Parathyroid adenoma (tissue), 2 donors: ENCODE measurements around the gene KCNB1.

Source experiments
- H2AFZ ChIP-seq: fragments of 300-600 bp; sonication (generic); one replicate; pipeline ENCODE4 v1.7.0; 2017; ENCODE audit warnings: antibody characterized with exemption, mild to moderate bottlenecking
- H3K27ac ChIP-seq: fragments of 300-600 bp; sonication (generic); one replicate; pipeline ENCODE4 v1.7.0; 2017
- H3K27me3 ChIP-seq: fragments of 300-600 bp; sonication (generic); one replicate; pipeline ENCODE4 v1.7.0; 2017; ENCODE audit warnings: low read length; ENCODE audit not compliant: control insufficient read depth, insufficient read depth
- H3K36me3 ChIP-seq: fragments of 300-600 bp; sonication (generic); one replicate; pipeline ENCODE4 v1.7.0; 2017; ENCODE audit warnings: low read length; ENCODE audit not compliant: control insufficient read depth, insufficient read depth
- H3K4me1 ChIP-seq: fragments of 300-600 bp; sonication (generic); one replicate; pipeline ENCODE4 v1.7.0; 2017; ENCODE audit warnings: control low read depth
- H3K4me2 ChIP-seq: fragments of 300-600 bp; sonication (generic); one replicate; pipeline ENCODE4 v1.7.0; 2017; ENCODE audit warnings: low read length
- H3K4me3 ChIP-seq: fragments of 300-600 bp; sonication (generic); one replicate; pipeline ENCODE4 v1.7.0; 2017; ENCODE audit warnings: low read depth, low read length
- H3K79me2 ChIP-seq: fragments of 300-600 bp; sonication (generic); one replicate; pipeline ENCODE4 v1.7.0; 2017; ENCODE audit warnings: control low read depth
- H3K9ac ChIP-seq: fragments of 300-600 bp; sonication (generic); one replicate; pipeline ENCODE4 v1.7.0; 2017; ENCODE audit warnings: mild to moderate bottlenecking
- H3K9me3 ChIP-seq: fragments of 300-600 bp; sonication (generic); one replicate; pipeline ENCODE4 v1.7.0; 2017; ENCODE audit warnings: low read length; ENCODE audit not compliant: control insufficient read depth
- TF ChIP-seq, protein P1 (sequence below): fragments of 300-600 bp; sonication (generic); IDR thresholded peaks from one replicate; pipeline ENCODE4 v1.7.0; 2017; ENCODE audit warnings: antibody characterized with exemption, mild to moderate bottlenecking
- donor health status: primary hyperparathyroidism.

Gene KCNB1

DNA sequence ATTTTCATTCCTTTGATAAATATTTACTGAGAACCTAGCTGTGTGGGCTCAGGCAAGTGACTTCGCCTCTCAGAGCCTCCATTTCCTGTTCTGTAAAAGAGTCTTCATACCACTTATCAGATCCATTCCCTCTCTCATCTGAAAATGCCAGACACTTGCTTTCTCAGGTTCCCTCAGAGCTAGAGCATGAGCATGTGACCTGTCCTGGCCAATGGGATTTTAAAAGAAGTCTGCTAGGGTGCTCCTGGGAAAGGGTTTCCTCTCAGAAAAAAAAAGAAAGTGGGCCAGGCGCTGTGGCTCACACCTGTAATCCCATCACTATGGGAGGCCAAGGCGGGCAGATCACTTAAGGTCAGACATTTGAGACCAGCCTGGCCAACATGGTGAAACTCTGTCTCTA is 5.3 kb downstream of the KCNB1 start:
- Histone ChIP-seq H3K9me3 (no peaks in the 10 kb centered on the region), H3K79me2 (no peaks in the 10 kb centered on the region), H3K27me3 (no peaks in the 10 kb centered on the region), H3K4me1 (no peaks in the 10 kb centered on the region), H3K36me3 (no peaks in the 10 kb centered on the region), H2AFZ (no peak overlapping the region), H3K27ac (no peak overlapping the region), H3K4me3 (no peak overlapping the region), H3K4me2 (no peak overlapping the region), H3K9ac (no peak overlapping the region)
- TF ChIP-seq, protein P1, sequence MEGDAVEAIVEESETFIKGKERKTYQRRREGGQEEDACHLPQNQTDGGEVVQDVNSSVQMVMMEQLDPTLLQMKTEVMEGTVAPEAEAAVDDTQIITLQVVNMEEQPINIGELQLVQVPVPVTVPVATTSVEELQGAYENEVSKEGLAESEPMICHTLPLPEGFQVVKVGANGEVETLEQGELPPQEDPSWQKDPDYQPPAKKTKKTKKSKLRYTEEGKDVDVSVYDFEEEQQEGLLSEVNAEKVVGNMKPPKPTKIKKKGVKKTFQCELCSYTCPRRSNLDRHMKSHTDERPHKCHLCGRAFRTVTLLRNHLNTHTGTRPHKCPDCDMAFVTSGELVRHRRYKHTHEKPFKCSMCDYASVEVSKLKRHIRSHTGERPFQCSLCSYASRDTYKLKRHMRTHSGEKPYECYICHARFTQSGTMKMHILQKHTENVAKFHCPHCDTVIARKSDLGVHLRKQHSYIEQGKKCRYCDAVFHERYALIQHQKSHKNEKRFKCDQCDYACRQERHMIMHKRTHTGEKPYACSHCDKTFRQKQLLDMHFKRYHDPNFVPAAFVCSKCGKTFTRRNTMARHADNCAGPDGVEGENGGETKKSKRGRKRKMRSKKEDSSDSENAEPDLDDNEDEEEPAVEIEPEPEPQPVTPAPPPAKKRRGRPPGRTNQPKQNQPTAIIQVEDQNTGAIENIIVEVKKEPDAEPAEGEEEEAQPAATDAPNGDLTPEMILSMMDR: no peak

DNA sequence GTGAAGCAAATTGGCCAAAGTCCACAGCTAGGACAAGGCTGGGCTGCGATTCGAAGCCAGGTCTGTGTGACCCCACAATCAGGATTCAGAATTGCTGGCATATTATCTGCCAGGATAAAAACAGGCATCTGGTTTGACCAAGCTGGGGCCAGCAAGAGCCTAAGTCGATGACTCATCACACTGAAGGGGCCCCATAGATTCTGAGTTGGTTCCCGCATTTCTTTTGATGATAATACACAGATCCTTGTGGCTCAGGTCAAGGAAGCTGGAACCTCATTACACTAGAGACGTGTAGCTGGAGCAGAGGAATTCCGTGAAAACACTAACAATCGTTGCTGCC is 6.5 kb downstream of the KCNB1 start:
- no peaks in the 10 kb centered on the region for H3K4me1 ChIP-seq
- H3K27ac ChIP-seq: no peak overlapping the region
- no peak overlapping the region for H3K4me3 ChIP-seq
- no peak overlapping the region for H2AFZ ChIP-seq
- no peaks in the 10 kb centered on the region for H3K9me3 ChIP-seq
- no peak overlapping the region for H3K9ac ChIP-seq
- no peak overlapping the region for H3K4me2 ChIP-seq
- no peaks in the 10 kb centered on the region for H3K79me2 ChIP-seq
- TF ChIP-seq, protein P1: no peak
- no peaks in the 10 kb centered on the region for H3K36me3 ChIP-seq
- H3K27me3 ChIP-seq: no peaks in the 10 kb centered on the region

DNA sequence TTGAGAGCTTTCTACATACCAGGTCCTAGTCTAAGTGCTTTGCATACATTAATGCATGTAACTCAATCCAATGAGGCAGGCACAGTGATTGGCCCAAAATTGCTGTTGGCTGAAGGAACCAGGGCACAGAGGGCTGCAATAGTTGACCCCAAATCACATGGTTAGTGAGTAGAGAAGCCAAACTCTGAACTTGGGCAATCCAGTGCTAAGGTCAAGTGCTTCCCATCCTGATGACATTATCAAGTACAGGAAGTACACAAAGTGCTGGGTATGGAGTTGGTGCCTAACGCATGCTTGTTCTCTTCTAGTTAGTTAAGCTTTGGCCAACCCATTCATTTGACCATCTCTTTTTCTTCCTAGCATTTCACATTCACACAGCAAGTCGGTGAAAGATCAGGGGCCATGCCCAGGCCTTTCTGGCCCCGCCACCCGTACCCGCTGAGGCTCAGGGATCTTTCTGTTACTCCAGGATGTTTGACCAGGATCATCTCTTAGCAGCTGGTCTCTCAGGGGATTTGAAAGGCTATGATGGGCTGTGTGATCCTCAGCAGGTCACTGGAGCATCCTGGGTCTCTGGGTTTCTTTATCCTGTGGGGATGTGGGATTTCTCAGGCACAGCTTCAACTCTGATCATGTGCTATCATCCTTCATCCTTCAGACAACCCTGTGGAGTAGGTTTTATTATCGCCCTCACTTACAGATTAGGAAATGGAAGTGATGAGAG is 7.0 kb downstream of the KCNB1 start:
- no peaks in the 10 kb centered on the region for H3K4me1 ChIP-seq
- H3K79me2 ChIP-seq: no peaks in the 10 kb centered on the region
- H3K4me3 ChIP-seq: no peak overlapping the region
- H2AFZ ChIP-seq: no peak overlapping the region
- H3K27ac ChIP-seq: no peak overlapping the region
- H3K27me3 ChIP-seq: no peaks in the 10 kb centered on the region
- no peak overlapping the region for H3K9ac ChIP-seq
- no peaks in the 10 kb centered on the region for H3K9me3 ChIP-seq
- H3K4me2 ChIP-seq: no peak overlapping the region
- TF ChIP-seq, protein P1: no peak
- no peaks in the 10 kb centered on the region for H3K36me3 ChIP-seq

DNA sequence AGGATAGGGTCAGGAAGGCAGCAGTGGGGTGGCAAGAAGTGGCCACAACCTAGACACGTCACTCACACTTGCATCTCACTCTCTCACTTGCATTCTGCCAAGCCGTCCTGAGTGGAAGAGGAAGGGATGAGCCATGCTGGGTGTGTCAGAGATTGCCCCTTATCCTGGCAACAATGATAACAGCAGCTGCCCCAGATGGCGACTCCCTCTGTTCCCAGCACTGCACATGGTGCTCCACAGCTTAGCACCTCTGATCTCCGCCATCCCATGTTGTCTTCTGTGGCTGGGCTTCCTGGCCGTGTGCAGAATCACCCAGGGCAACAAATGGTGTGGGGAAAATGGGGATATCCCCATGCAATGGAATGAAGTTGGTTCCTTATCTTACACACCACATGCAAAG is 11.1 kb downstream of the KCNB1 start:
- no peaks in the 10 kb centered on the region for H3K27me3 ChIP-seq
- TF ChIP-seq, protein P1: no peak
- H3K27ac ChIP-seq: no peak overlapping the region
- no peak overlapping the region for H3K4me3 ChIP-seq
- H3K9me3 ChIP-seq: no peaks in the 10 kb centered on the region
- no peak overlapping the region for H3K9ac ChIP-seq
- H3K36me3 ChIP-seq: no peaks in the 10 kb centered on the region
- no peak overlapping the region for H3K4me2 ChIP-seq
- no peaks in the 10 kb centered on the region for H3K79me2 ChIP-seq
- no peak overlapping the region for H2AFZ ChIP-seq
- no peaks in the 10 kb centered on the region for H3K4me1 ChIP-seq

DNA sequence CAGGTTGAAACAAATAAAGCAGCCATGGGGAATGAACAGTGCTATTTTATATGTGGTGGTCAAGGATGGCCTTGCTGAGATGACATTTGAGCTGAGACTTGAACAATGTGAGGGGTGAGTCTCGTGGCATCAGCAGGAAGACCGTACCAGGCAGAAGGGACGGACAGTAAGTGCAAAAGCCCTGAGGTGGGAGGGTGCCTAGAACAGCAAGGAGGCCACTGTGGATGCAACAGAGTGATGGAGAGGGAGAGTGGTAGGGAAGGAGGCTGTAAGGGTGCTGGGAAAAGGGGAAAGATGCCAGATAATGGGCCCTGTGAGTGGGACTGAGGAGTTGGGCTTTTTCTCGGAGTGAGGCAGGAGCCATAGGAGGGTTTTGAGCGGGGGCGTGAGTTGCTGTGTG is 11.5 kb downstream of the KCNB1 start:
- Histone ChIP-seq H3K4me3 (no peak overlapping the region), H3K4me2 (no peak overlapping the region)

More for the DNA sequence above, 11.5 kb downstream of the KCNB1 start:
- Histone ChIP-seq H3K36me3 (no peaks in the 10 kb centered on the region), H3K79me2 (no peaks in the 10 kb centered on the region), H3K9ac (no peak overlapping the region), H3K9me3 (no peaks in the 10 kb centered on the region), H3K27me3 (no peaks in the 10 kb centered on the region), H3K4me1 (no peaks in the 10 kb centered on the region), H3K27ac (no peak overlapping the region), H2AFZ (no peak overlapping the region)
- TF ChIP-seq, protein P1: no peak
